Smooth muscle cell (in vitro differentiated cells): Measurements from ENCODE around the gene NAV3. TPM values are rescaled to one million over a fixed set of nuclear protein-coding genes. Genes with fewer than 3 reads are reported as not detected.

ENCODE experiments used
- DNase-seq: peaks from one replicate; lab custom pipeline; 2025; ENCODE audit not compliant: unreplicated experiment; lab: John Stamatoyannopoulos, UW
- H2AFZ ChIP-seq: fragments of 200-600 bp; sonication (generic); 2 replicates; pipeline ENCODE4 v1.6.0; 2016; ENCODE audit warnings: antibody characterized with exemption, low read depth, mild to moderate bottlenecking
- H3F3A ChIP-seq: fragments of 200-600 bp; sonication (generic); 2 replicates; pipeline ENCODE4 v1.6.0; 2017; ENCODE audit warnings: antibody characterized with exemption, low read depth
- H3K27ac ChIP-seq: fragments of 200-600 bp; sonication (generic); 2 replicates; pipeline ENCODE4 v1.5.1; 2016; ENCODE audit warnings: low read depth, mild to moderate bottlenecking
- H3K27me3 ChIP-seq: fragments of 200-600 bp; sonication (generic); 2 replicates; pipeline ENCODE4 v1.6.1; 2016; ENCODE audit warnings: low read depth, mild to moderate bottlenecking
- H3K36me3 ChIP-seq: fragments of 200-600 bp; sonication (generic); 2 replicates; pipeline ENCODE4 v1.5.1; 2016; ENCODE audit warnings: low read depth
- H3K4me1 ChIP-seq: fragments of 200-600 bp; sonication (generic); 2 replicates; pipeline ENCODE4 v1.5.1; 2016; ENCODE audit warnings: low read depth
- H3K4me2 ChIP-seq: fragments of 200-600 bp; sonication (generic); 2 replicates; pipeline ENCODE4 v1.6.0; 2016; ENCODE audit warnings: mild to moderate bottlenecking
- H3K4me3 ChIP-seq: fragments of 200-600 bp; sonication (generic); 2 replicates; pipeline ENCODE4 v1.5.1; 2016; ENCODE audit warnings: mild to moderate bottlenecking
- H3K79me2 ChIP-seq: fragments of 200-600 bp; sonication (generic); 2 replicates; pipeline ENCODE4 v1.6.0; 2016; ENCODE audit warnings: low read depth, mild to moderate bottlenecking
- H3K9ac ChIP-seq: fragments of 200-600 bp; sonication (generic); 2 replicates; pipeline ENCODE4 v1.6.0; 2016; ENCODE audit warnings: low read depth
- H3K9me3 ChIP-seq: fragments of 200-600 bp; sonication (generic); replicated peaks from 2 replicates; pipeline ENCODE4 v1.5.1; 2016; ENCODE audit warnings: low read depth
- H4K20me1 ChIP-seq: fragments of 200-600 bp; sonication (generic); 2 replicates; pipeline ENCODE4 v1.6.0; 2016; ENCODE audit warnings: low read depth
- CTCF ChIP-seq: fragments of 200-600 bp; sonication (generic); IDR thresholded peaks from 2 replicates; pipeline ENCODE4 v1.5.1; 2017; ENCODE audit warnings: borderline replicate concordance, mild to moderate bottlenecking, antibody characterized with exemption; ENCODE audit not compliant: insufficient read depth, poor library complexity, severe bottlenecking
- whole genome bisulfite sequencing: methylation state at CpG from one replicate; pipeline ENCODE4 v1.1.7; 2016; ENCODE audit warnings: low lambda C conversion rate; 5-methylcytosine and 5-hydroxymethylcytosine counted together
- polyA plus RNA-seq: library from polyadenylated mRNA; unstranded; fragments of >200 nt; fragmentation: Nextera tagmentation; extraction: Ambion mirVana; gene quantifications from 2 replicates; pipeline ENCODE4 v1.2.1, GENCODE V29; 2016
- total RNA-seq: library from RNA; depleted of rRNA; stranded (reverse); fragments of >200 nt; gene quantifications from 2 replicates; pipeline ENCODE4 v1.2.3, GENCODE V29; 2014

The NAV3 gene
- total RNA-seq = 31.0 and 31.5 TPM in 2 replicates
- polyA plus RNA-seq = 6.7 and 8.0 TPM in 2 replicates

- no peaks in the 10 kb centered on the region for H4K20me1 ChIP-seq
- H3K9me3 ChIP-seq = no peaks in the 10 kb centered on the region
- peak within 1 kb of the TSS; percentile 57 for H2AFZ ChIP-seq
- no peak for TF ChIP-seq CTCF
- no peaks in the 10 kb centered on the region for H3K79me2 ChIP-seq
- WGBS = 63% methylated on average over 3 of the region's 3 CpGs
- H3K27ac ChIP-seq = no peak within 1 kb of the TSS
- no peak for DNase-seq
- no peaks in the 10 kb centered on the region for H3K36me3 ChIP-seq
- H3K27me3 ChIP-seq = no peaks in the 10 kb centered on the region
- H3K4me3 ChIP-seq = no peak within 1 kb of the TSS
- no peak within 1 kb of the TSS for H3K9ac ChIP-seq
- no peaks in the 10 kb centered on the region for H3F3A ChIP-seq
- peak within 1 kb of the TSS; percentile 65 for H3K4me2 ChIP-seq
- H3K4me1 ChIP-seq = no peaks in the 10 kb centered on the region
These were observed at the start of gene NAV3 for GRCh38 chr12:77830583-77831351. Gene NAV3, plus strand, starts transcription at chr12:77830894. Its CDS starts 568 bp downstream, at chr12:77831462.

GRCh38 chr12:77782034-77782433 is 48.7 kb upstream of the NAV3 start:
- H3K9ac ChIP-seq = no peak overlapping the region
- TF ChIP-seq CTCF = no peak
- H4K20me1 ChIP-seq = no peaks in the 10 kb centered on the region
- no peaks in the 10 kb centered on the region for H3F3A ChIP-seq
- WGBS = 31% methylated on average over 2 of the region's 2 CpGs
- H3K36me3 ChIP-seq = no peaks in the 10 kb centered on the region
- H3K9me3 ChIP-seq = no peaks in the 10 kb centered on the region
- no peaks in the 10 kb centered on the region for H3K4me1 ChIP-seq
- H3K4me2 ChIP-seq = no peak overlapping the region
- H3K79me2 ChIP-seq = no peaks in the 10 kb centered on the region
- no peak overlapping the region for H2AFZ ChIP-seq
- no peaks in the 10 kb centered on the region for H3K27me3 ChIP-seq
- DNase-seq = no peak
- no peak overlapping the region for H3K4me3 ChIP-seq
- no peak overlapping the region for H3K27ac ChIP-seq

- Histone ChIP-seq H3K4me2 (no peak overlapping the region), H3K79me2 (no peaks in the 10 kb centered on the region), H3K27ac (no peak overlapping the region), H3K36me3 (no peaks in the 10 kb centered on the region), H3K27me3 (no peaks in the 10 kb centered on the region), H3K4me1 (no peaks in the 10 kb centered on the region), H2AFZ (no peak overlapping the region), H3K9me3 (no peaks in the 10 kb centered on the region), H3F3A (no peaks in the 10 kb centered on the region), H3K4me3 (no peak overlapping the region), H3K9ac (no peak overlapping the region), H4K20me1 (no peaks in the 10 kb centered on the region)
- TF ChIP-seq CTCF = no peak
- WGBS = 91% methylated on average over 1 of the region's 1 CpG
- no peak for DNase-seq
These were observed 47.9 kb upstream of the NAV3 start for GRCh38 chr12:77782766-77783165.

GRCh38 chr12:77785211-77785610 is 45.5 kb upstream of the NAV3 start:
- no peak for TF ChIP-seq CTCF
- no peak overlapping the region for H2AFZ ChIP-seq
- no peak for DNase-seq
- no peak overlapping the region for H3K27ac ChIP-seq
- no peaks in the 10 kb centered on the region for H3F3A ChIP-seq
- no peaks in the 10 kb centered on the region for H4K20me1 ChIP-seq
- H3K9me3 ChIP-seq = no peaks in the 10 kb centered on the region
- no peaks in the 10 kb centered on the region for H3K4me1 ChIP-seq
- H3K9ac ChIP-seq = no peak overlapping the region
- no peaks in the 10 kb centered on the region for H3K27me3 ChIP-seq
- H3K79me2 ChIP-seq = no peaks in the 10 kb centered on the region
- no peak overlapping the region for H3K4me2 ChIP-seq
- H3K4me3 ChIP-seq = no peak overlapping the region
- H3K36me3 ChIP-seq = no peaks in the 10 kb centered on the region
